ENCODE data around the gene CLEC16A.

The CLEC16A gene

GRCh38 chr16:11145173-11145818 lies 200.9 kb downstream of the CLEC16A start:
- no peak for DNase-seq

GRCh38 chr16:11145819-11146211 lies 201.5 kb downstream of the CLEC16A start:
- DNase-seq: no peak

GRCh38 chr16:11147033-11147753 lies 202.8 kb downstream of the CLEC16A start:
- DNase-seq: no peak

GRCh38 chr16:11147754-11148444 lies 203.5 kb downstream of the CLEC16A start:
- DNase-seq: no peak

GRCh38 chr16:11149011-11149616 lies 204.8 kb downstream of the CLEC16A start:
- DNase-seq: no peak

- no peak for DNase-seq
Measured at GRCh38 chr16:11150190-11150589, 205.8 kb downstream of the CLEC16A start.

- DNase-seq: no peak
Measured at GRCh38 chr16:11151156-11151884, 207.0 kb downstream of the CLEC16A start.

- no peak for DNase-seq
Measured at GRCh38 chr16:11151885-11152629, 207.7 kb downstream of the CLEC16A start.

GRCh38 chr16:11152677-11153331 lies 208.4 kb downstream of the CLEC16A start:
- DNase-seq: no peak

GRCh38 chr16:11155284-11155806 lies 211.0 kb downstream of the CLEC16A start:
- DNase-seq: peak; percentile 38

GRCh38 chr16:11156401-11156800 lies 212.0 kb downstream of the CLEC16A start:
- no peak for DNase-seq

GRCh38 chr16:11157143-11157542 lies 212.8 kb downstream of the CLEC16A start:
- no peak for DNase-seq

GRCh38 chr16:11158018-11158417 lies 213.7 kb downstream of the CLEC16A start:
- DNase-seq: no peak

- DNase-seq: no peak
Measured at GRCh38 chr16:11159282-11159681, 214.9 kb downstream of the CLEC16A start.

- DNase-seq: peak; percentile 29
Measured at GRCh38 chr16:11160676-11161115, 216.3 kb downstream of the CLEC16A start.

GRCh38 chr16:11161439-11161838 lies 217.1 kb downstream of the CLEC16A start:
- DNase-seq: no peak

GRCh38 chr16:11161974-11162373 lies 217.6 kb downstream of the CLEC16A start:
- no peak for DNase-seq

GRCh38 chr16:11162586-11163268 lies 218.4 kb downstream of the CLEC16A start:
- DNase-seq: no peak

- no peak for DNase-seq
Measured at GRCh38 chr16:11163761-11164261, 219.4 kb downstream of the CLEC16A start.
